Measurements from ENCODE around the gene STAT4. TPM values are rescaled to one million over a fixed set of nuclear protein-coding genes. Genes with fewer than 3 reads are reported as not detected.

Gene STAT4
- total and polyA plus RNA-seq, 4 donors: 2.5 to 11.5 (median 5.6) TPM

GRCh38 chr2:191049728-191050639 lies 100.8 kb downstream of the STAT4 start:
- no peak for TF ChIP-seq CTCF (IDR thresholded peaks at IDR 0.05; ENCODE audit: control extremely low read depth, extremely low read depth)
- WGBS, 2 donors: 53 to 60% methylated on average over 4 of the region's 4 CpGs
- no peaks in the 10 kb centered on the region for H3K27me3 ChIP-seq (ENCODE audit: control insufficient read depth in 3 of 3, insufficient read depth in 3 of 3, low read length in 2 of 3)
- H3K4me1 ChIP-seq (ENCODE audit: control insufficient read depth in 5 of 5, insufficient read depth in 5 of 5, low read length in 5 of 5): peaks cover 0 to 13% (median 0%) of the 10 kb centered on the region in 5 donors
- H3K9me3 ChIP-seq (ENCODE audit: control insufficient read depth in 4 of 4, insufficient read depth in 3 of 4, low read length in 3 of 4): no peaks in the 10 kb centered on the region
- no peak overlapping the region for H3K9ac ChIP-seq (ENCODE audit: insufficient read depth in 1 of 2, low read length in 2 of 2)
- no peaks in the 10 kb centered on the region for H3K36me3 ChIP-seq (ENCODE audit: control insufficient read depth in 4 of 4, insufficient read depth in 4 of 4, low read length in 4 of 4)
- no peak overlapping the region for H3K27ac ChIP-seq (ENCODE audit: low read depth in 1 of 2, low read length in 1 of 2)
- H3K4me3 ChIP-seq: no peak overlapping the region
- DNase-seq: no peak
- ATAC-seq (ENCODE audit: insufficient read depth, low FRiP score): no peak

- Histone ChIP-seq H3K9ac (ENCODE audit: insufficient read depth in 1 of 2, low read length in 2 of 2) (no peak overlapping the region), H3K36me3 (ENCODE audit: control insufficient read depth in 4 of 4, insufficient read depth in 4 of 4, low read length in 4 of 4) (no peaks in the 10 kb centered on the region), H3K27me3 (ENCODE audit: control insufficient read depth in 3 of 3, insufficient read depth in 3 of 3, low read length in 2 of 3) (no peaks in the 10 kb centered on the region), H3K4me3 (no peak overlapping the region), H3K27ac (ENCODE audit: low read depth in 1 of 2, low read length in 1 of 2) (no peak overlapping the region), H3K4me1 (ENCODE audit: control insufficient read depth in 5 of 5, insufficient read depth in 5 of 5, low read length in 5 of 5) (peaks cover 0 to 13% (median 0%) of the 10 kb centered on the region in 5 donors), H3K9me3 (ENCODE audit: control insufficient read depth in 4 of 4, insufficient read depth in 3 of 4, low read length in 3 of 4) (no peaks in the 10 kb centered on the region)
- 92 to 97% methylated on average over 3 of the region's 3 CpGs for WGBS, 2 donors
- DNase-seq (no peak), ATAC-seq (ENCODE audit: insufficient read depth, low FRiP score) (no peak)
- no peak for TF ChIP-seq CTCF (IDR thresholded peaks at IDR 0.05; ENCODE audit: control extremely low read depth, extremely low read depth)
These were observed 102.7 kb downstream of the STAT4 start for GRCh38 chr2:191048073-191048472.

GRCh38 chr2:191045141-191045540 lies 105.7 kb downstream of the STAT4 start:
- Histone ChIP-seq H3K4me3 (no peak overlapping the region), H3K27me3 (ENCODE audit: control insufficient read depth in 3 of 3, insufficient read depth in 3 of 3, low read length in 2 of 3) (no peaks in the 10 kb centered on the region), H3K9ac (ENCODE audit: insufficient read depth in 1 of 2, low read length in 2 of 2) (no peak overlapping the region), H3K27ac (ENCODE audit: low read depth in 1 of 2, low read length in 1 of 2) (no peak overlapping the region), H3K36me3 (ENCODE audit: control insufficient read depth in 4 of 4, insufficient read depth in 4 of 4, low read length in 4 of 4) (no peaks in the 10 kb centered on the region), H3K9me3 (ENCODE audit: control insufficient read depth in 4 of 4, insufficient read depth in 3 of 4, low read length in 3 of 4) (no peaks in the 10 kb centered on the region), H3K4me1 (ENCODE audit: control insufficient read depth in 5 of 5, insufficient read depth in 5 of 5, low read length in 5 of 5) (peaks cover 0 to 4% (median 0%) of the 10 kb centered on the region in 5 donors)
- DNase-seq (no peak), ATAC-seq (ENCODE audit: insufficient read depth, low FRiP score) (no peak)
- 85 to 95% methylated on average over 1 of the region's 1 CpG for WGBS, 2 donors
- TF ChIP-seq CTCF (IDR thresholded peaks at IDR 0.05; ENCODE audit: control extremely low read depth, extremely low read depth): no peak
